GM12875 (cell line): ENCODE data around the gene MAPKAP1.
"Not testable (repeated sequence)": the region's sequence is repeated elsewhere in the genome, so short reads cannot be mapped to it uniquely, and the experiment has no call there.

Experiments
- H3K4me3 ChIP-seq: one replicate; pipeline ENCODE4 v1.5.1; 2011; ENCODE audit warnings: low read depth, low read length, control low read depth
- CTCF ChIP-seq: IDR thresholded peaks from 2 replicates; pipeline ENCODE4 v1.5.1; 2011; ENCODE audit warnings: low read depth, mild to moderate bottlenecking, control low read depth, inconsistent platforms, low read length, moderate library complexity, borderline replicate concordance; ENCODE audit not compliant: insufficient read depth

MAPKAP1 gene

GRCh38 chr9:125580701-125581286 lies 126.2 kb downstream of the MAPKAP1 start:
- no peak for TF ChIP-seq CTCF
- H3K4me3 ChIP-seq: no peak overlapping the region

- no peak overlapping the region for H3K4me3 ChIP-seq
- no peak for TF ChIP-seq CTCF
Observed at GRCh38 chr9:125579030-125579932, 127.7 kb downstream of the MAPKAP1 start.

- TF ChIP-seq CTCF: no peak
- no peak overlapping the region for H3K4me3 ChIP-seq
Observed at GRCh38 chr9:125574126-125574877, 132.7 kb downstream of the MAPKAP1 start.

GRCh38 chr9:125572461-125572860 lies 134.5 kb downstream of the MAPKAP1 start:
- not testable (repeated sequence) for H3K4me3 ChIP-seq

GRCh38 chr9:125571824-125572223 lies 135.2 kb downstream of the MAPKAP1 start:
- H3K4me3 ChIP-seq: not testable (repeated sequence)

GRCh38 chr9:125570246-125570645 lies 136.8 kb downstream of the MAPKAP1 start:
- no peak for TF ChIP-seq CTCF
- no peak overlapping the region for H3K4me3 ChIP-seq

GRCh38 chr9:125568621-125569020 lies 138.4 kb downstream of the MAPKAP1 start:
- no peak overlapping the region for H3K4me3 ChIP-seq
- no peak for TF ChIP-seq CTCF

GRCh38 chr9:125566051-125566450 lies 141.0 kb downstream of the MAPKAP1 start:
- not testable (repeated sequence) for H3K4me3 ChIP-seq
